Thymus (tissue), 11 donors: Measurements from ENCODE around the gene SZRD1. TPM values are rescaled to one million over a fixed set of nuclear protein-coding genes. Genes with fewer than 3 reads are reported as not detected.

Experiments used
- DNase-seq, 9 donors: peaks; one replicate each; pipeline ENCODE4 v3.0.0-alpha.2; 2013; ENCODE audit warnings: low spot score in 9 of 9, low read depth in 6 of 9, missing footprints in 1 of 9
- H3K27ac ChIP-seq, 2 donors: one replicate each; pipeline ENCODE4 v1.5.1; 2013; ENCODE audit warnings: control low read depth in 1 of 2, low read depth in 1 of 2, low read length in 1 of 2, mild to moderate bottlenecking in 1 of 2, moderate library complexity in 1 of 2
- H3K27me3 ChIP-seq, 2 donors: one replicate each; pipeline ENCODE4 v1.5.1; 2013; ENCODE audit warnings: low read length in 1 of 2; ENCODE audit not compliant: control insufficient read depth in 2 of 2, insufficient read depth in 1 of 2
- H3K36me3 ChIP-seq, 2 donors: one replicate each; pipeline ENCODE4 v1.5.1; 2013; ENCODE audit warnings: low read length in 1 of 2, mild to moderate bottlenecking in 1 of 2, moderate library complexity in 1 of 2; ENCODE audit not compliant: control insufficient read depth in 2 of 2, insufficient read depth in 2 of 2
- H3K4me1 ChIP-seq, 2 donors: one replicate each; pipeline ENCODE4 v1.5.1; 2013; ENCODE audit warnings: low read length in 2 of 2; ENCODE audit not compliant: control insufficient read depth in 2 of 2, insufficient read depth in 2 of 2
- H3K4me3 ChIP-seq, 2 donors: one replicate each; pipeline ENCODE4 v1.5.1; 2013; ENCODE audit warnings: low read length in 2 of 2, control low read depth in 1 of 2, mild to moderate bottlenecking in 1 of 2
- H3K9me3 ChIP-seq, 2 donors: one replicate each; pipeline ENCODE4 v1.5.1; 2013; ENCODE audit warnings: low read length in 1 of 2, mild to moderate bottlenecking in 1 of 2; ENCODE audit not compliant: control insufficient read depth in 2 of 2, insufficient read depth in 1 of 2
- WGBS: extraction: QIAGEN DNeasy Blood & Tissue Kit; methylation state at CpG from one replicate; pipeline ENCODE4 v1.1.7; 2013; 5-methylcytosine and 5-hydroxymethylcytosine counted together
- polyA plus RNA-seq: library from polyadenylated mRNA; stranded (reverse); fragments of 200-250 nt; gene quantifications from one replicate; pipeline ENCODE4 v1.2.3, GENCODE V29; 2013
- total RNA-seq: library from RNA; stranded (reverse); fragments of 120-200 nt; gene quantifications from one replicate; pipeline ENCODE4 v1.2.4, GENCODE V29; 2013
- donor health status: healthy.

Gene SZRD1
- total and polyA plus RNA-seq, 2 donors = 46.5 to 50.8 TPM

DNA sequence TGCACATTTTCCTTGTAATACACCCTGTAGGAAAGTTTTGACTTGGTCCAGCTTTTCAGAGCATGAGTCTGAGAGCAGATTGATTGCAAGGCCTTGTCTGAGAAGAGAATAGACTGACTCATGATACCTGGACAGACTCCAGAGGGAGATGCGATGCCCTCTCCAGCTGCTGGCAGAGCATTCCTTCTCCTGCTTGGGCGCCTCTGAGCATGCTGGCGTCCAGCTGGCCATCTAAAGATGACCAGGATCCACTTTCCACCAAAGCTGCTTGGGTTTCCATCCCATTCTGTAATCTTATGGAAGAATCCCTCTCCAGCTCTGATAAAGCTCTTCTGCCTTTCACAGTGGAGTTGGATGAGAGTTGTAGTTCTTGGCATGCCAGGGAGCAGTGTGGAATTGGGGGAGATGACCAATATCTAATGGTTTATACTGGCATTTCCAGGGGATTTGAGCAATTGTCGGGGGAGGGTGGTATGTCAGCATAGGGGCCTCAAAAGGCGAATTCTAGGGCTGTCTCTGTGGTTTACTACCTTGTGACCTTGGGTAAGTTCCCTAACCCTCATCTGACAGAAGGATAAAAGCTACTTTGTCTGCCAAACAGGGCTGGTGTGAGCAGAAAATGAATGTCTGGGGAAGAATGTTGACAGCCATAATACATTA lies 19.5 kb downstream of the SZRD1 start:
- peak overlapping the region in 1 of 2 donors; percentile 46 for H3K27ac ChIP-seq
- no peaks in the 10 kb centered on the region for H3K9me3 ChIP-seq
- H3K4me1 ChIP-seq = peaks cover 22% of the 10 kb centered on the region in 2 donors
- H3K36me3 ChIP-seq = peaks cover 3 to 23% of the 10 kb centered on the region in 2 donors
- WGBS = 62% methylated on average over 5 of the region's 5 CpGs
- H3K4me3 ChIP-seq = no peak overlapping the region
- DNase-seq = no peak
- H3K27me3 ChIP-seq = no peaks in the 10 kb centered on the region

DNA sequence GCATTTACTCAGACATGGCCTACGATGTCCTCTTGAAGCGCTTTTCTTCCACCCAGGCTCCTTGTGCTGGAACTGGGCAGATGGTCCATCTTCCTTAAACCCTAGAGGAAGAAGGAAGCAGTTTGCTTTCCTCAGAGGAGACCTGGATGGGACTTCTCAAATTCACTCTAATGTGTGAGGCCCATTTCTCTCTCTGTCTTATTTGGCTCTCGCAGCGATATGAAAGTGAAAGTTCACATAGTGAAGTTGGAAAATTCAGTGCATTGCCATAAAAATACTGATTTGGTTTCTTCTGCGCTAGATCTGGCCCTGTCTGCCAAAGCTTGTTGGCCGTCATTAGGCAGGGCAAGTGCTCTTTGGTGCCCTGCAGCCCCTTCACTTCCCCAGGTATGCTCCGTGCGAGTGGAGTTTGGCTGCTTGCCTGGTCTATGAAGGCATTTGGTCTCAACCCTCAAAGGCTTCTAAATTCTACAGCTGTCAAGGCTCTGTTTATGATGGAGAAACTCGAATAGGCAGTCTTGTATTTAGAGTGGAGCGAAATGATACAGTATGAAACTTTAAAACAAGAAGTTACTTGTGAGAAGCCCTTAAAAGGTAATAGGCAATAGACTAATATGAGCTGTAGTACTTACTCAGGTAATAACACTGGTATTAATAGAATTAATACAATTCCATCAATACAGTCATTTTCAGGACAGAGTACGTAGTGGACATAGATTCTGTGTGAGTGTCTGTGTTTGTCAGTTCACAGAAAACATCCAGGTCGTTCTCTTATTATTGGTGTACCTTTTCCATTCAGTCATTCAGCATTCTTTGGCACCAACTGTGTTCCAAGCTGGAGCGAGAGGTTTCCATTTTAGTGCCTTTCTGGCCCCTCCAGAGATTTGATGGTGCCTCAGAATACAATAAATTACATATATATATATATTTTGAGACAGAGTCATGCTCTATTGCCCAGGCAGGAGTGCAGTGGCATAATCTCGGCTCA lies 20.5 kb downstream of the SZRD1 start:
- 61% methylated on average over 14 of the region's 14 CpGs for WGBS
- no peaks in the 10 kb centered on the region for H3K27me3 ChIP-seq
- peak overlapping the region in 1 of 2 donors; percentile 6 for H3K4me3 ChIP-seq
- H3K9me3 ChIP-seq = no peaks in the 10 kb centered on the region
- DNase-seq = peak in 1 of 9 donors; percentile 36
- peaks cover 5 to 22% of the 10 kb centered on the region in 2 donors for H3K36me3 ChIP-seq
- peak overlapping the region; percentile 53 to 78 for H3K27ac ChIP-seq
- H3K4me1 ChIP-seq = peaks cover 22 to 23% of the 10 kb centered on the region in 2 donors

DNA sequence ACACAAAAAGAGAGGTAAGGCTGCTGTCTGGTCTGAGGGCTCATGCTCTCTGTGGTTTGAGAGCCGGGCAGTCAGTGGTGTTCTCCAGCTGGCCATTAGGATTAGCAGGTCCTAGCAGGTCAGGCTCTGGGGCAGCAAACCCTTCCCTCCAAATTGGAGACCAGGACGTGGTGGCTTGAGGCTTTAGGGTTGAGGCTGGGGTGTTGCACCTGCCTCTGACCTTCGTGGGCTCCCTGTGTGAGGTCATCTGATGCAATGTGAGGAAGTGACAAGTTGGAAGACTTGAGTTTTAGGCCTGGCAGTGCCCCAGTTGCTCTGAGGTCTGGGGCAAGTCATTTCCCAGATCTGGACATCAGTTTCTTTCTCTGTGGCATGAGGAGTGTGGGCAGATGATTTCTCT lies 24.4 kb downstream of the SZRD1 start:
- H3K36me3 ChIP-seq = peaks cover 37 to 39% of the 10 kb centered on the region in 2 donors
- no peak overlapping the region for H3K27ac ChIP-seq

DNA sequence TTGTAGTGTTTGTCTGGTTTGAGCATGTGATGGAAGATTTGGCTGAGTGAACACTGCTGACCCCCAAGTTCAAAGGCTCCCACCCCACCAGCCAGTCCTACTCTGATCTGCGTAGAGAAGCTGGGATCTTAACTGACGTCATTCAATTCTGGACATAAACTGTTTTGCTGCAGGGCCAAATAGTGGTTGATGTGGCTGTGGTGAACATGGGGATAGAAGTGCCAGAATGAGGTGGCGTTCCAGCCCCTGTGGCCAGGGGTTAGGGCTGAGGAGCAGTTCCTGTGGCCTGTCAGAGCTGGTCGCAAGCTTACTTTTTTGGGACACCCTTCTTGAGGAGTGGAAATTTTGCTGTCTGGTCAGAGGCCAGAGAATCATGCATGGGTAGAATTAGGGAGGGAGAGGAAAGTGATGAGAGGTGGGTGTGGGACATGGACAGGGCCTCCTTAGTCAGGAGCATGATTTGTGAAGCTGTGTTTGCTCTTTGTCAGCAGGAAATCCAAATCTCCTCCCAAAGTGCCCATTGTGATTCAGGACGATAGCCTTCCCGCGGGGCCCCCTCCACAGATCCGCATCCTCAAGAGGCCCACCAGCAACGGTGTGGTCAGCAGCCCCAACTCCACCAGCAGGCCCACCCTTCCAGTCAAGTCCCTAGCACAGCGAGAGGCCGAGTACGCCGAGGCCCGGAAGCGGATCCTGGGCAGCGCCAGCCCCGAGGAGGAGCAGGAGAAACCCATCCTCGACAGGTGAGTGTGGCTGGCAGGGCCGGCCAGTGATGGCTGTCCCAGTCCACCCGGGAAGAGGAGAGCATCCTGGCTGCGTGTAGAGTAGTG lies 25.9 kb downstream of the SZRD1 start:
- Histone ChIP-seq H3K27ac (no peak overlapping the region), H3K4me3 (no peak overlapping the region), H3K36me3 (peaks cover 50 to 54% of the 10 kb centered on the region in 2 donors), H3K9me3 (no peaks in the 10 kb centered on the region), H3K4me1 (peaks cover 0 to 15% of the 10 kb centered on the region in 2 donors), H3K27me3 (no peaks in the 10 kb centered on the region)
- 97% methylated on average over 21 of the region's 21 CpGs for whole genome bisulfite sequencing
- no peak for DNase-seq

More for the DNA sequence above, 24.4 kb downstream of the SZRD1 start:
- Histone ChIP-seq H3K4me1 (peaks cover 9 to 24% of the 10 kb centered on the region in 2 donors), H3K9me3 (no peaks in the 10 kb centered on the region), H3K27me3 (no peaks in the 10 kb centered on the region), H3K4me3 (no peak overlapping the region)
- 75% methylated on average over 3 of the region's 3 CpGs for WGBS
- no peak for DNase-seq

DNA sequence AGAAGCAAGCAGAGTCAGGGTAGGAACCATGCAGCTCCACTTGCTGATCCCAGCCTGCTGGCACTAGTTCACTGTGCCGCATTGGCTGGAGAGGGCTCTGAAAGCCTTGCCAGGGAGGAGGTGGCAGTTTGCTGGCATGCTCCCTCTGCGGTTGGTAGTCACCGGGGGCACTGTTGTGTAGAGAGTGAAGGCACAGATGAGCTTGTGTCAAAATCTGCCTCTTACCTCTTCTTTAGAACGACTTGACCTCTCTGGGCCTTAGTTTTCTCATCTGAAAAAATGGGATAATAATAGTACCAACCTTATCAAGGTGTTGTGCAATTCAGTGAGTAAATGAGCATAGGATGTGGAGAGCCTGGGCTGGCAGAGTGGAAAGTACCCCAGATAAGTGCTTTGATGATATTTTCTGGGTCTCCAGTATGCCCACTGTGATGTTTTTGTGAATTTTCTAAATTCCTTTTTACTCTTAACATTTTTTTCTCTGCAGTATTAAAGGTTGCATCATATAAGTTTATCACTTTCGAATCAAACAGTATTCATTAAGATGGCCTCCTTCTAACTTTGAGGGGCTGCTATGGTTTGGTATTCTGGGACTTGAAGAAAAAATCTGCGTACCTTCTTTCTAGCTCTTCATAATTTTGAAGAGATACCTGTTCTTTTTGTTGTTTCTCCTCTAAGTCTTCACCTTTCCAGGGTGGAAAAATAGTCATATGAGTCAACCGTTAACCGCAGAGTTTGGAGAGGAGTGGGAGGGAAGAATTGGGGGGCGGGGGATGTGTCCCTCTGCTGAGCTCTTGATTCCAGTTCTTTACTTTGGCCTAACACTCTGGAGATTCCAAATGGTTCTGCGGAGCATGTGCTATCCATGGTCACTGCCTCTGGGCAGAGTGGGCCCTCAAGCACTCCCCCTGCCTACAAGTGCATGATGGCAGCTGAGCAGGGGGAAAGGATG lies 26.8 kb downstream of the SZRD1 start:
- Histone ChIP-seq H3K9me3 (no peaks in the 10 kb centered on the region), H3K27me3 (no peaks in the 10 kb centered on the region), H3K36me3 (peaks cover 58 to 59% of the 10 kb centered on the region in 2 donors), H3K4me3 (no peak overlapping the region), H3K27ac (no peak overlapping the region), H3K4me1 (peaks cover 0 to 15% of the 10 kb centered on the region in 2 donors)
- WGBS = 98% methylated on average over 10 of the region's 10 CpGs
- no peak for DNase-seq

DNA sequence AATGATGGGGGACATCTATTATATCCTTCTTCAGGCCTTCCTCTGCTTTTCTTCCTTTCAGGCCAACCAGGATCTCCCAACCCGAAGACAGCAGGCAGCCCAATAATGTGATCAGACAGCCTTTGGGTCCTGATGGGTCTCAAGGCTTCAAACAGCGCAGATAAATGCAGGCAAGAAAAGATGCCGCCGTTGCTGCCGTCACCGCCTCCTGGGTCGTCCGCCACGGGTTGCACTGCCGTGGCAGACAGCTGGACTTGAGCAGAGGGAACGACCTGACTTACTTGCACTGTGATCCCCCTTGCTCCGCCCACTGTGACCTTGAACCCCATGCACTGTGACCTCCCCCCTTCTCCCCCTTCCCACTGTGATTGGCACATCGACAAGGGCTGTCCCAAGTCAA lies 27.9 kb downstream of the SZRD1 start:
- WGBS = 96% methylated on average over 13 of the region's 13 CpGs
- no peaks in the 10 kb centered on the region for H3K9me3 ChIP-seq
- H3K36me3 ChIP-seq = peaks cover 58 to 68% of the 10 kb centered on the region in 2 donors
- no peaks in the 10 kb centered on the region for H3K27me3 ChIP-seq
- DNase-seq = no peak
- H3K4me3 ChIP-seq = no peak overlapping the region
- peaks cover 0 to 15% of the 10 kb centered on the region in 2 donors for H3K4me1 ChIP-seq
- H3K27ac ChIP-seq = no peak overlapping the region

DNA sequence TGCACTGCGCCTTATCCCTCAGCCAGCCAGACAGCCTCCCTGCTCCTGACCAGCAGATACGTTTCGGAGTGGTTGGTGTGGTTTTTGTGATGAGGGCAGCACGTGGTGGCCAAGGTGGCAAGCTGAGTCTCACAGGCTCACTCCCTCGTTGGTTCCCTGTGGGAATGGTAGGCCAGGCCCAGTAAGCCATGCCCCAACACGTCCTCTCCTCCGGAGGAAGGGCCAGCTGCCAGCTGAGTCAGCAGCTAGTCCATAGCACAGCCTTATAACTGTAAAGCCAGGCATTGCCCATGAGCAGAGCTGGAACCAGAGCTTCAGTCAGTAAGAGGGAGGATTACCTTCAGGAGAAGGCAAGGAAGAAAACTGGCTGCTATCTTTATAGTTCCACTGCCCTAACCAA lies 29.5 kb downstream of the SZRD1 start:
- Histone ChIP-seq H3K27ac (no peak overlapping the region), H3K4me3 (no peak overlapping the region), H3K4me1 (peaks cover 0 to 15% of the 10 kb centered on the region in 2 donors), H3K36me3 (peaks cover 56 to 72% of the 10 kb centered on the region in 2 donors), H3K9me3 (no peaks in the 10 kb centered on the region), H3K27me3 (no peaks in the 10 kb centered on the region)
- no peak for DNase-seq
- 96% methylated on average over 7 of the region's 7 CpGs for WGBS

DNA sequence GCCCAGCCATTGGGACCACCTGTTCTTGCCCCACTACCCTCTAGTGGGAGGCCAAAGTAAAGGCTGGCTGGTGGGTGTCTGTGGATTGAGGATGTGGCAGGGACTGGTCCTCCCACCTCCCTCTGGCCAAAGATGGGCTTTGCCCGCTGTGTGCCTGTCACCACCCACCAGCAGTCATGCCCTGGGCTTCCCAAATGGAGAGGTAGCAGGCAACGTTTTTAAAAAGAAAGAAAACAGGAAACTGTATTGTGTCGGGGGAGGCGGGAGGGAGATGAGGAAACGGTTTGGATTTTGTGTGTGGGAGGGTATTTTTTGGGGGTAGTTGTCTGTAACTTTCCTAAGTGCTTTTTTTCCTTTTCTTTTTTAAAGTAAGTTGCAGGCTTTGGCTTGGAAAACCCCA lies 30.1 kb downstream of the SZRD1 start:
- WGBS = 78% methylated on average over 5 of the region's 5 CpGs
- no peaks in the 10 kb centered on the region for H3K9me3 ChIP-seq
- DNase-seq = no peak
- H3K4me1 ChIP-seq = peaks cover 0 to 15% of the 10 kb centered on the region in 2 donors
- H3K27me3 ChIP-seq = no peaks in the 10 kb centered on the region
- peaks cover 56 to 69% of the 10 kb centered on the region in 2 donors for H3K36me3 ChIP-seq
- no peak overlapping the region for H3K4me3 ChIP-seq
- H3K27ac ChIP-seq = peak overlapping the region in 1 of 2 donors; percentile 3
